AG04449 (cell line): Measurements from ENCODE around the gene FGF14.

Source experiments
- CTCF ChIA-PET: fragments of 350-600 bp; formaldehyde crosslinking; extraction: SDS; loops from one replicate; lab custom pipeline; 2021; ENCODE audit warnings: antibody characterized with exemption; lab: Yijun Ruan, JAX
- POLR2A ChIA-PET: fragments of 400-600, 350-600 bp; formaldehyde crosslinking; extraction: SDS; loops from one replicate; lab custom pipeline; 2020; ENCODE audit warnings: antibody characterized with exemption, inconsistent platforms; lab: Yijun Ruan, JAX
- DNase-seq: peaks from one replicate; pipeline ENCODE4 v3.0.0-alpha.2; 2010; ENCODE audit warnings: low read depth, low spot score
- H3K4me3 ChIP-seq: 2 replicates; pipeline ENCODE4 v1.5.1; 2011; ENCODE audit warnings: low read depth, mild to moderate bottlenecking, control low read depth, low read length
- TF ChIP-seq, protein P1 (sequence below): IDR thresholded peaks from one replicate; pipeline ENCODE4 v1.5.1; 2011; ENCODE audit warnings: mild to moderate bottlenecking, moderate library complexity, low read length, control low read depth, inconsistent platforms; ENCODE audit not compliant: insufficient read depth; ENCODE audit errors: missing control alignments

Gene FGF14

GRCh38 chr13:102251817-102252216, 150.0 kb downstream of the FGF14 start:
- CTCF ChIA-PET, result no interaction called here
- H3K4me3 ChIP-seq, result no peak overlapping the region
- POLR2A ChIA-PET, result no interaction called here
- TF ChIP-seq, protein P1, sequence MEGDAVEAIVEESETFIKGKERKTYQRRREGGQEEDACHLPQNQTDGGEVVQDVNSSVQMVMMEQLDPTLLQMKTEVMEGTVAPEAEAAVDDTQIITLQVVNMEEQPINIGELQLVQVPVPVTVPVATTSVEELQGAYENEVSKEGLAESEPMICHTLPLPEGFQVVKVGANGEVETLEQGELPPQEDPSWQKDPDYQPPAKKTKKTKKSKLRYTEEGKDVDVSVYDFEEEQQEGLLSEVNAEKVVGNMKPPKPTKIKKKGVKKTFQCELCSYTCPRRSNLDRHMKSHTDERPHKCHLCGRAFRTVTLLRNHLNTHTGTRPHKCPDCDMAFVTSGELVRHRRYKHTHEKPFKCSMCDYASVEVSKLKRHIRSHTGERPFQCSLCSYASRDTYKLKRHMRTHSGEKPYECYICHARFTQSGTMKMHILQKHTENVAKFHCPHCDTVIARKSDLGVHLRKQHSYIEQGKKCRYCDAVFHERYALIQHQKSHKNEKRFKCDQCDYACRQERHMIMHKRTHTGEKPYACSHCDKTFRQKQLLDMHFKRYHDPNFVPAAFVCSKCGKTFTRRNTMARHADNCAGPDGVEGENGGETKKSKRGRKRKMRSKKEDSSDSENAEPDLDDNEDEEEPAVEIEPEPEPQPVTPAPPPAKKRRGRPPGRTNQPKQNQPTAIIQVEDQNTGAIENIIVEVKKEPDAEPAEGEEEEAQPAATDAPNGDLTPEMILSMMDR, result no peak
- no peak for DNase-seq

- ChIA-PET POLR2A (no interaction called here), CTCF (no interaction called here)
- no peak for DNase-seq
- TF ChIP-seq, protein P1, result no peak
- H3K4me3 ChIP-seq, result no peak overlapping the region
Measured at GRCh38 chr13:102250448-102250847, 151.4 kb downstream of the FGF14 start.

DNA sequence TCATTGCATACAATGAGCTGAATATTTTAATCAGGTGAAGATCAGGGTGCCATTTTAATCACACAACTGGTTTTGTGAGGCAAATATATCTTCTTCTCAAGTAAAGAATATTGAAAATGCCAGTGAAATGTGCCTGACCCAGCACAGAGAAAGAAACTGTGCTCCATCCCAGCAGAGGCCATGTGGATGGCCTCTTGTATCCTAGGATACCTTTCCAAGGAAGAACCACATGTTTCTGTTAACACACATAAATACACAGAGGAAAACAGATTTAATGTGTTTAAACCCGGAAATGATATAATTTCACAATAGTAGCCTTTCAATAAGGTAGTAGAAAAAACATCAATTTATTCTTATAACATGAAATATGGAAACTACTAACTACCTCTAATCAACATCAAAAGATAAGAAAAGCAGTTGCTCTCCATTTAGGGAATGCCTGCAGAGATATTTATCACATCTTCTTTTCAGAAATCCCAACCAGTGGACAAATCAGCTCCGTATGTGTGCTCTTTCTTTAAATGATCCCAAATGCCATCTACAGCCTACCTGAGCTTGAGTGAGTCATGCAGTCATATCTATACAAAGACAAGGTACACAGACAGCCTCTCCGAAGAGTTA, 157.1 kb downstream of the FGF14 start:
- H3K4me3 ChIP-seq, result no peak overlapping the region
- ChIA-PET CTCF (no interaction called here), POLR2A (no interaction called here)
- no peak for DNase-seq
- TF ChIP-seq, protein P1, result no peak

DNA sequence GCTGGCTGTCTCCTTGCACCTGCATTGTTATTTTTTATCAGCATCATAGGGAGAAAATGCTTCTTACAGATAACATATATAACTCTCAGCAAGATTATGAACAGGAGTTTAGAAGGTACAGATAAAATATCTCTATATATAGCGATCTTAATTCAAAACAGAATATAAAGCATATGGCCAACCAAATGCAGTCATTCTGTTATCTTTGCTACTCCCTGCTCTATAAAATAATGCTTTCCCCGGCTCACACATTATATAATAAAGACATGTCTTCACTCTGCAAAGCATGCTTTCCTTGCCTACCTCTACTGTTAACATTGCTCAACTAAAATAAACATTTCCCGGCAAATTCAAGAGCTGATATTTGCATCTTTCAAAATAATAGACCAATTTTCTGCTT, 161.7 kb downstream of the FGF14 start:
- DNase-seq, result no peak
- no peak overlapping the region for H3K4me3 ChIP-seq
- CTCF ChIA-PET, result no interaction called here
- TF ChIP-seq, protein P1, result no peak
- POLR2A ChIA-PET, result no interaction called here

- no peak overlapping the region for H3K4me3 ChIP-seq
- ChIA-PET CTCF (no interaction called here), POLR2A (no interaction called here)
- TF ChIP-seq, protein P1, result no peak
- DNase-seq, result no peak
Measured at GRCh38 chr13:102237230-102237629, 164.6 kb downstream of the FGF14 start.

- DNase-seq, result no peak
- no peak overlapping the region for H3K4me3 ChIP-seq
- TF ChIP-seq, protein P1, result no peak
- ChIA-PET POLR2A (no interaction called here), CTCF (no interaction called here)
Measured at GRCh38 chr13:102236830-102237229, 165.0 kb downstream of the FGF14 start.
